Activated T-helper 2 cell treated with anti-CD3 and anti-CD28 coated beads, Interferon-gamma antibody, Interleukin-2, Interleukin-4, amounts not matched to agents 10 μg/mL and 5 μg/mL and 100 μg/mL, durations not matched to agents 14 hours and 24 hours and 36 hours (primary cell): ENCODE results near the gene COPG1. TPM values are rescaled to one million over a fixed set of nuclear protein-coding genes. Genes with fewer than 3 reads are reported as not detected.

Source experiments
- DNase-seq: peaks from one replicate; pipeline ENCODE4 v3.0.0; 2021; ENCODE audit warnings: low spot score
- H3K27ac Mint-ChIP-seq: one replicate; pipeline ENCODE4 v1.8.0; 2021; ENCODE audit warnings: mixed read lengths
- H3K27me3 Mint-ChIP-seq: one replicate; pipeline ENCODE4 v1.8.0; 2021; ENCODE audit warnings: low read depth, mixed read lengths
- H3K36me3 Mint-ChIP-seq: one replicate; pipeline ENCODE4 v1.8.0; 2021; ENCODE audit warnings: low read depth, mixed read lengths
- H3K4me1 Mint-ChIP-seq: one replicate; pipeline ENCODE4 v1.8.0; 2021; ENCODE audit warnings: low read depth, mixed read lengths
- H3K4me3 Mint-ChIP-seq: one replicate; pipeline ENCODE4 v1.8.0; 2021; ENCODE audit warnings: low read depth, mild to moderate bottlenecking, moderate library complexity, mixed read lengths
- H3K9me3 Mint-ChIP-seq: one replicate; pipeline ENCODE4 v1.8.0; 2021; ENCODE audit warnings: mixed read lengths
- intact Hi-C: fragments of 100-400 bp; cut with micrococcal nuclease; formaldehyde crosslinking; loops from one replicate; pipeline ENCODE4 v1.15.1; 2023
- total RNA-seq: library from RNA; stranded (reverse); gene quantifications from 2 replicates; pipeline ENCODE4 v1.2.3, GENCODE V29; 2022

Gene COPG1
- total RNA-seq, 1 donor from 2014 or later: 182 TPM

DNA sequence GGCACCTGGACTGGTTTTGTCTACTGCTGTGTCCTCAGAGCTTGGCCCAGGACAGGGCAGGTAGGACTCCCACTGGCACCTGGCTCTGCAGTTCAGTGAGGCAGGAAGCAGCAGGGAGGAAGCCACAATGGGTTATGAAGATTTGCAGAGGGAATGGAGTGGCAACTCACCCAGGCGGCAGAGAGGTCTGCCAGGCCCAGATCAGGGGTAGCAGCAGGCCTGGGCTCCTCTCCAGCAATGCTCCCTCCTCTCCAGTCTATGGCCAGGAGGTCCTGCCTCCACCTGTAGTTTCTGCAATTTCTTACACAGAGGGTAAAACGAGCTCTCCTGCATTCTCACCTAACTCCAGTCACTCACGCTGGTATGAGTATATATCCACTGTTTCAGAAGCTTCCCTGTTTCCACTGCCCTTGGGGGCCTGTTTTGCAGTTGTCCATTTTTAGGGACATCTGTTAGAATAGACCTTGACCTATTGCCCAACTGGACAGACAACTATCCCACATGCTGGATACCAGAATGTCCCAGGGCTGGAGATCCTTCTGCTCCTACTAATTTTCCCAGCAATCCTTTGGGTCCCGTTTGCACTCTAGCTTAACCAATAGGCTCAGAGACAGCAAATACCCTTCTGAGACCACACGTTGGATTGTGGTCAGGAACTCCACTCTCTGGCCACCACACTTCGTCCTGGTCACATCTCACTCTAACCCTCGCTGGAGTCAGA, 64.4 kb downstream of the COPG1 start:
- Mint-ChIP-seq H3K27me3 (no peaks in the 10 kb centered on the region), H3K4me3 (peak overlapping the region; percentile 85), H3K27ac (peak overlapping the region; percentile 62), H3K9me3 (no peaks in the 10 kb centered on the region), H3K36me3 (peaks cover 10% of the 10 kb centered on the region), H3K4me1 (peaks cover 17% of the 10 kb centered on the region)
- intact Hi-C loops: loop anchor here (5.0 kb wide), 2 partner anchors 132 to 192 kb away; partner anchors contain the start of genes CNBP and RAB43
- DNase-seq: no peak

DNA sequence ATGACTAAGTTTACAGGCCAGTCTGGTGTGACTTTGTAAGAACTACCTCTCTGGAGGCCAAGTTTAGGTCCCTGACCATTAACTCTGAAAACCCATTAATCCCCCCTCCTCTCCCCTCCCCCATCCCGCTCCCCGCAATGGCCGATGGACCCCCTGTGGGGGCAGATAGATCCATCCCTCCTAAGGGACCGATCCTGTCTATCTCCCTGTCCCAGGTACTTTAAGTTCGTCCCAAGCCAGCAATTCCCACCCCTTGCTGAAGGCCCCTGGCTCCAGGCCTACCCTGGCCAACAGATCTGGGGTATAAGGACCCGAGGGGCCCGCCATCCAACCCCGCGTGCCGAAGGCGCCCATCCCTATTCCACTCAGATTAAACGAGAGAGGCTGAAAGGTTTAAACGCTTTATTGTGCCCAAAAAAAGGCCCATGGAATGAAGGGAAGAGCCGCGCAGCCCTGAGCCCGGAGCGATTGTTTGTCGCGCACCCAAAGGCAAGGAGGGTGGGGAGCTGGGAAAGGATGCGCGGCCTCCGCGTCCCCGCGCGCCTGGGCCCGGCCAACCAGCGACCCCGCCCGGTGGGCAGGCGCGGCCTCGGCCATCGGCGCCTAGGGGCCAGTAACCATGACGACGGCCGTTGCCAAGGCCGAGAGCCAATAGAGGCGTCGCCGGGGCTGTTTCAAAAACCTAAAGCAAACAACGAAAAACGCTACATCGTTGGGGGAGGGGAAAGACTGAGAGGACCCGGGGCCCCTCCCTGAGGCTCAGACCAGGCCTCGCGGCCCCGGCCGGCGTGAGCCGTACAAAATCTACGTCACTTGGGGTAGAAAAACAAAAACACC, 65.2 kb downstream of the COPG1 start:
- peak; percentile 69 for DNase-seq
- intact Hi-C loops: loop anchor here (5.0 kb wide), 2 partner anchors 132 to 192 kb away; partner anchors contain the start of genes CNBP and RAB43
- no peaks in the 10 kb centered on the region for H3K27me3 Mint-ChIP-seq
- no peaks in the 10 kb centered on the region for H3K9me3 Mint-ChIP-seq
- peaks cover 10% of the 10 kb centered on the region for H3K36me3 Mint-ChIP-seq
- H3K4me1 Mint-ChIP-seq: peaks cover 16% of the 10 kb centered on the region
- peak overlapping the region; percentile 75 for H3K27ac Mint-ChIP-seq
- H3K4me3 Mint-ChIP-seq: peak overlapping the region; percentile 85

DNA sequence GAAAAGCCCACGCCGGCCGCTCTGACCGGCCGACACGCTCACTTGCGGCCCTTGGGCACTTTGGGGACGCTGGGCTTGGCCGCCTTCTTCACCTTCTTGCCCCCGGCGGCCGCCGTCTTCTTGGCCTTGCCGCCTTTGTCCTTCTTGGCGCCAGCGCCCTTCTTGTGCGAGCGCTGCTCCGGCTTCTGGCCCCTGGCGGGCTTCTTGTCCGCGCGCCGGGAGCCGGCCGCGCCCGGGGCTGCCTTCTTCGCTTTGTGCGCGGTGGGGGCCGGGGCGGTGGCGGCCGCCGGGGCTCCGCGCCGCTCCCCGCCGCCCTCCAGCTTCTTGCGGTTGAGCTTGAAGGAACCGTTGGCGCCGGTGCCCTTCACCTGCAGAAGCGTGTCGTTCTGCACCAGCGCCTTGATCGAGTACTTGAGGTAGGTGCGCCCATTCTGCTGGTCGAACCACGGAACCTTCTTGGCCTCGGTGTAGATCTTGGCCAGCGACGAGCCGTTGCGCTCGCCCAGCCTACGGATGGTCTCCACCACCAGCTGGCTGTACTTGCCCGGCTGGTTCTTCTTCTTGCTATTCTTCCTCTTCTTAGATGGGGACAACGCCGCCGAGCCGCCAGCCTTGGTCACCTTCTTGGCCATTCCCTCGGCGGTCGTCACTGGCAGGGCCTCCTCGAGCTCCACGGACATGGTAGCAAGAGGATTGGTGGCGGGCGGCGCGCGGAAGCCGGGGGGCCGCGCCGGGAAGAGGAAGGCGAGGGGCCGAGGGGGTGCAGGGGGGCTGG, 66.0 kb downstream of the COPG1 start:
- peaks cover 10% of the 10 kb centered on the region for H3K36me3 Mint-ChIP-seq
- H3K9me3 Mint-ChIP-seq: no peaks in the 10 kb centered on the region
- H3K4me3 Mint-ChIP-seq: peak overlapping the region; percentile 92
- intact Hi-C loops: no loop called here
- H3K27me3 Mint-ChIP-seq: no peaks in the 10 kb centered on the region
- H3K4me1 Mint-ChIP-seq: peaks cover 16% of the 10 kb centered on the region
- no peak for DNase-seq
- peak overlapping the region; percentile 90 for H3K27ac Mint-ChIP-seq

DNA sequence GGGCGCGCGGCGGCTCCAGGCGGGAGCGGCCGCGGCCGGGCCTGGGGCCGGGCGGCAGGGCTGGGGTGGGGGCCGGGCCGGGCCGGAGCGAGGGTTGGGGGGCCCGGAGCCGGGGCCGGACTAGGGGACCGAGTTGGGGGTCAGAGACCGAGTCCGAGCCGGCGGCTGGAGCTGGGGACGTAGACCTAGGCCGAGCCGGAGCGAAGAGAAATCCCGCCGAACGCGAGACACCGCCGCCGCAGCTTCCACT, 66.5 kb downstream of the COPG1 start:
- DNase-seq: no peak
- intact Hi-C loops: loop anchor here (1.0 kb wide), 2 partner anchors 37 to 123 kb away; partner anchors contain the start of gene MBD4
- H3K4me1 Mint-ChIP-seq: peaks cover 16% of the 10 kb centered on the region
- peaks cover 10% of the 10 kb centered on the region for H3K36me3 Mint-ChIP-seq
- peak overlapping the region; percentile 53 for H3K27ac Mint-ChIP-seq
- peak overlapping the region; percentile 71 for H3K4me3 Mint-ChIP-seq
- H3K27me3 Mint-ChIP-seq: no peaks in the 10 kb centered on the region
- H3K9me3 Mint-ChIP-seq: no peaks in the 10 kb centered on the region

DNA sequence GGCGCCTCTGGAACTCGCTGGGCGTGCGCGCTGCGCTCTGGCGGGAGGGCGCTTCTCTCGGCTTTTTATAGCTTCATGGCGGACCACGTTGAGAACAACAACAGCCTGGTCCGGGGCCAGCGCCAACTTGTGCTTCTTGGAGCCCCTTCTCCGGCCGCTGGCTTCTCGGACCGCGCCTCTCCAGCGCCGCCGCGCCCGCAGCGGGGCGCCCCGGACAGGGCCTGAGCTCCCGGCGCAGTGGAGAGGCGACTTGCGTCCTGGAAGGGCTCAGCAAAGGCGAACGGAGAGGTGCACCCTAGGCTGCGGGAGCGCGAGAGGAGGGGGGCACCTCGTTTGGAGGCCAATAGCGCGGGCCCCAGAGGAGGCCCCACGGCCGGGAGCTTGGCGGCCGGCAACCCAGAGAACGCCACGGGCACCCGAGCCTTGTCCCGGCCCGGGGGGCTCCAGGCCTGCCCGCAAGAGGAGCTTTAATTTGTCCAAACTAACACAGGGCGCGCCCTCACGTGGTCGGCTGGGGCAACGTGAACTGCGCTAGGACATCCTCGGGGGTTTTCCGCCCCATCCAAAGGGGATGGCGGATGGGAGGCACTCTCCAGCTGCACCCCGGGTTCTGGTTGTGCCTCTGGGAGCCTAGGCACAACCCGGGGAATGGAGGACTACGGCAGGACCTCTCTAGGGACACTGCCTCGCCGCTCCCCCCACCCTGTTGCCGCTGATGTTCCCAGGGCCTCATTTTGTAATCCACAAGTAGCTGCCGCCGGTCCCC, 67.0 kb downstream of the COPG1 start:
- Mint-ChIP-seq H3K27ac (peak overlapping the region; percentile 53), H3K36me3 (peaks cover 10% of the 10 kb centered on the region), H3K4me3 (peak overlapping the region; percentile 71), H3K9me3 (no peaks in the 10 kb centered on the region), H3K27me3 (no peaks in the 10 kb centered on the region), H3K4me1 (peaks cover 16% of the 10 kb centered on the region)
- peak; percentile 89 for DNase-seq
- intact Hi-C loops: loop anchor here (1.0 kb wide), 2 partner anchors 37 to 123 kb away; partner anchors contain the start of gene MBD4

DNA sequence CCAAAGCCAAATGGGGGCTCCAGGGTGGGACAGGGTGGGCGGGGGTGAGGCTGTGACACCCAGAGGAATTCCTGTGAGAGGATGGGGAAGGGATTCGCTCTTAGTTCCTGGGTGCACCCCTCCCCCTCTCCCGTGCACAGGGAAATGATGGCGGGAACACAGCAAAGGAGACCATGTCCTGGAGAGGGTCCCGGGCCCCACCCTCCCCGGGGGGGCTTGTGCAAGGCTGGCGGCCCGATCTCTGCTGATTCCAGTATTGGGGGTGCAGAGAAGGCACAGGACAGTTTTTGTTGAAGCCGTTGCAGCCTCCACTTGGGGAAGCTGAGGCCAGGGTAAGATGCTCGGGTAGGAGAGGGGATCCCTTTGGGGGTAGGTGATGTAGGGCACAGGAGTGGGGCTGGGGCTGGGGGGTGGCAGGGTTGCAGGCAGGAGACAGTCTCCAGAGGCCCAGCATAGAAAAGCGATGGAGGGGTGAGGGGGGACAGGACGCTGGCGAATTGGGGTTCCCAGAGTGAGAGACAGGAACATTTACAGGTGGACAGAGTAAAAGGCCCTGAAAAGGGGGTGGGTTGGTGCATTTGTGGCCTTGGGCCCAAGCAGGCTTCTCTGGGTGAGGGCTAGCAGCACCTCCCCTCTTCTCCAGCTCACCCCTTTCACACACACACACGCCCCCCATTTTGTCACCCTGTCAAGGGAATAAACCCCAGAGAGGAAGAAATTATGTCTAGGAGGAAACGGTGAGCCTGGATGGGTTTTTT, 67.8 kb downstream of the COPG1 start:
- no peak for DNase-seq
- peaks cover 11% of the 10 kb centered on the region for H3K4me1 Mint-ChIP-seq
- H3K27me3 Mint-ChIP-seq: no peaks in the 10 kb centered on the region
- peak overlapping the region; percentile 4 for H3K27ac Mint-ChIP-seq
- intact Hi-C loops: no loop called here
- peaks cover 10% of the 10 kb centered on the region for H3K36me3 Mint-ChIP-seq
- peak overlapping the region; percentile 23 for H3K4me3 Mint-ChIP-seq
- H3K9me3 Mint-ChIP-seq: no peaks in the 10 kb centered on the region

DNA sequence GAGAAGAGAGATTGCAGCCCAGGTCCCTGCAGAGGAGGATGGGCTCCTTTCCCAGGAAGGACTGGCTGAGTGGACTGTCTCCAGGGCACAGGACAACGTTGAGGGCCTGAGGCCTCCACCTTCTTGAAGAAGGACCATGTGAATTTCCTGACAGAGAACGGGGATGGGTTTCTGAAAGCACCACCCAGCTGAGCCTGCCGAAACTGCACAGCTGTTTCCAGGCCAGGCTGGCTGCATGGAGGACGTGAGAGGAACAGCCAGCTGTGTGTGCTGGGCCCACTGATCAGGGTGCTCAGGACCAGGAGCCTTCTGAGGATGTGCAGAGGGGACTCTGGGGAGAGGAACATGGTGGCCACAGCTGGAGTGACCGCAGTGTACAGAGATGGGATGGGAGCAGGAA, 68.4 kb downstream of the COPG1 start:
- peaks cover 10% of the 10 kb centered on the region for H3K36me3 Mint-ChIP-seq
- DNase-seq: no peak
- H3K4me1 Mint-ChIP-seq: peaks cover 8% of the 10 kb centered on the region
- H3K27me3 Mint-ChIP-seq: no peaks in the 10 kb centered on the region
- no peaks in the 10 kb centered on the region for H3K9me3 Mint-ChIP-seq
- no peak overlapping the region for H3K27ac Mint-ChIP-seq
- intact Hi-C loops: no loop called here
- no peak overlapping the region for H3K4me3 Mint-ChIP-seq

DNA sequence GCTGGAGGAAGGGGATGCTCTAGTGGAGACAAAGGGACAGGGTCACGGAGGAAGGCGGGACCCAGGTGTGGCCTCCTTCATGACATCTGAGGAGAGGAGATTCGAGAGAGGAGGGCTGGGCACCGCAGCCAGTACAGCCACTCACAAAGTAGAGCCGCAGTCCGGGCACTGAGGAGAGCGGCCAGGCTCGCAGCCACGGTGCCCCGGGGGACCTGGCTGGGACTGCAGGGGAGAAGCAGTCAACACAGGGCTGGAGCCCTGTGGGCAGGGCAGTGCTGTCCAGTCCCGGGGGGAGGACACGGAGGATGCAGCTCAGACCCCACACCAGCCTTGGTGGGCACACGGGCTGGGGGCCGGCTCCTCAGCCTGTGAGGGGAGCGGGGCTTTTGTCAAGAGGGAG, 69.5 kb downstream of the COPG1 start:
- no peak overlapping the region for H3K4me3 Mint-ChIP-seq
- H3K27me3 Mint-ChIP-seq: no peaks in the 10 kb centered on the region
- no peak overlapping the region for H3K27ac Mint-ChIP-seq

DNA sequence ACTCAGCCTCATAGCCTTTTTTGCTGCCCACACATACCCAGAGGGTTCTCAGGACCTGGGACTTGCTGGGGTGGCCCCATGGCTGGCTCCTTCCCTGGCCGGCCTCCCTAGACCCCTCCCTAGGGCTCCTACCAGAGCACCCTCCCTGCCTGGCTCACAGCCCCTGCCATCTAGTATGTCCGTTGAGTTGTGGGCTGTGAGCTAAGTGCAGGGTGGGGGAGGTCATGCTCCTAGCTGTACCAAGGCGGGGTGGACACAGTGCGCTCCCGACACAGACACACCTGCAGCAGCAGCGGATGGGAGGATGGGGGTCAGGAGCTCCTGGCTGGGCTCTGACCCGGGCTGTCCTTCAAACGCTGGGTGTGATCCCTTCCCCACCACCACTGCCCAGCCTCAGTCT, 70.9 kb downstream of the COPG1 start:
- Mint-ChIP-seq H3K27me3 (no peaks in the 10 kb centered on the region), H3K36me3 (peaks cover 3% of the 10 kb centered on the region), H3K27ac (no peak overlapping the region), H3K4me1 (no peaks in the 10 kb centered on the region), H3K9me3 (no peaks in the 10 kb centered on the region), H3K4me3 (no peak overlapping the region)
- no peak for DNase-seq
- intact Hi-C loops: no loop called here

More for the DNA sequence above, 69.5 kb downstream of the COPG1 start:
- peaks cover 3% of the 10 kb centered on the region for H3K4me1 Mint-ChIP-seq
- no peaks in the 10 kb centered on the region for H3K9me3 Mint-ChIP-seq
- H3K36me3 Mint-ChIP-seq: peaks cover 8% of the 10 kb centered on the region
- intact Hi-C loops: no loop called here
- DNase-seq: no peak

DNA sequence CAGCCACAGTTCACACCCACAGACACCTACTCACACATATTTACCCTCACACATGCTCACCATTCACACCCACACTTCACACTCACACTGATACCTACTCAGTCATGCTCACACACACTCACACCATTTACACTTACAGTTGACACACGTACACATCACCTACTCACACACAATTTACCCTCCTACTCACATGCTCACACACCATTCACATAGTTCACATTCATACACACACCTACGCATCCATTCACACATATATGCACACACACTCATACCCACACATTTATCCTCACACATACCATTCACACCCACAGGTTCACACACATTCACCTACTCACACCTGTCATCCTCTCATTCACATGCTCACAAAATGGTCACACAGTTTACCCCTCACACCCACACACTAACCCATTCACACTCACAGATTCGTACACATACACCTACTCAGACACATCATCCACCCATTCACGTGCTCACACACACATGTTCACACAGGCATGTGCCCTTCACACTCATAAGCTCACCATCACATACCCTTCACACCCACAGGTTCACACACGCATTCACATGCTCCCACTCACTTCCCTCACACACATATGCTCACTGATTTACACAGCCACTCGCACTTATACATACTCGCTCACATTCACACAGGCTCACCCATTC, 71.5 kb downstream of the COPG1 start:
- Mint-ChIP-seq H3K9me3 (no peaks in the 10 kb centered on the region), H3K27me3 (no peaks in the 10 kb centered on the region), H3K27ac (no peak overlapping the region), H3K4me3 (no peak overlapping the region), H3K4me1 (no peaks in the 10 kb centered on the region), H3K36me3 (no peaks in the 10 kb centered on the region)
- DNase-seq: no peak
- intact Hi-C loops: no loop called here

DNA sequence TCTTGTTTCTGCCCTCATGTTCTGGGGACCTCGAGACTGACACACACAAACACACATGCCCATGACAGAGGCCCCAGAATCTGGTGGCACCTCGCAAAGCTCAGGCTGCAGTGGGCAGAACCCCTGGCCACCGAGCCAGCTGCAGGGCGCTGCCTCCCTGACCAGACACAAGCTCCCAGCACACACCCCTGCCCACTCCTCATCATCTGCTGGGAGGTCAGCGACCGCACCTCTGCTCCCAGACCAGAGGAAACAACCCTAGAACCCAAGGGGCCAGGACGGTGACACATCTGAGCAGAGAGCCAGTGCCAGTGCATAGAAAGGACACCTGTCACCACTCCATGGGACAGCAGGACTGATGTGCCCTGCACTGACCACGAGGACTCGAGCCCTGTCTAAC, 72.5 kb downstream of the COPG1 start:
- no peak for DNase-seq
- Mint-ChIP-seq H3K9me3 (no peaks in the 10 kb centered on the region), H3K4me1 (no peaks in the 10 kb centered on the region), H3K4me3 (no peak overlapping the region), H3K27ac (no peak overlapping the region), H3K27me3 (no peaks in the 10 kb centered on the region), H3K36me3 (no peaks in the 10 kb centered on the region)
- intact Hi-C loops: no loop called here
